HL-60 (cell line): ENCODE measurements around the gene NFIC.

ENCODE experiments used
- CTCF ChIP-seq: IDR thresholded peaks from one replicate; pipeline ENCODE4 v1.5.1; 2011; ENCODE audit warnings: low read length, control low read depth, inconsistent platforms; ENCODE audit not compliant: insufficient read depth
- POLR2AphosphoS5 ChIP-seq: IDR thresholded peaks from 2 replicates; pipeline ENCODE4 v1.6.1; 2012; ENCODE audit warnings: low read depth
- REST ChIP-seq: IDR thresholded peaks from 2 replicates; pipeline ENCODE4 v1.6.1; 2012; ENCODE audit warnings: low read depth; ENCODE audit not compliant: insufficient replicate concordance

- TF ChIP-seq CTCF: no peak
- TF ChIP-seq POLR2AphosphoS5: no peak
- no peak for TF ChIP-seq REST
Observed at GRCh38 chr19:3375221-3376090, 9.1 kb downstream of the NFIC start.
